Subcutaneous adipose tissue (tissue), 4 donors: ENCODE measurements around the gene DOK5. TPM values are rescaled to one million over a fixed set of nuclear protein-coding genes. Genes with fewer than 3 reads are reported as not detected.

ENCODE experiments used
- total RNA-seq, 4 donors: library from RNA; depleted of rRNA; stranded (reverse); fragments of >200 nt; gene quantifications; one replicate each; pipeline ENCODE4 v1.1.0, GENCODE V29; 2016
- TF ChIP-seq, protein P1 (sequence below): fragments of 450-650 bp; IDR thresholded peaks from one replicate; pipeline ENCODE4 v1.5.1; 2016; ENCODE audit warnings: low read depth, mild to moderate bottlenecking, control low read depth, antibody characterized with exemption, moderate library complexity

Gene DOK5
- total RNA-seq, 4 donors from 2014 or later = 0.82 to 2.6 (median 1.7) TPM

DNA sequence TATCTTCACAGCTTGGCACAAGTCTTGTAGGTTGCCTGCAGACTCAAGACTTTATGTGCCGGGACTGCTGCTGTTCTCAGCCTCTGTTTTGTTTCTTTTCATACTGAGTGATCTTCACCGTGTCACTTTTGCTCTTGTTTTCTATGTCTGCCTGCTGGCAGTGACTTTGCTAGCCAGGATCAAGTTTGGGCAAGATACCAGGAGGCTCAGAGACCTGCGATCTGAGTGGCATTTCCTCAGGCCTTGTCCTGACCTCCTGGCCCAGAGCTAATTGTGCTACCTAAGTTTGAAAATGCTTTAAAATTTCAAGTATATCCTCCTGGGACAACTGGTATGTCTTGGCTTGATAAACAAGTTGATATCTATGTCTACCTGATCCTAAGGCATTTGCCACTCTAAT lies 57.2 kb downstream of the DOK5 start:
- TF ChIP-seq, protein P1, sequence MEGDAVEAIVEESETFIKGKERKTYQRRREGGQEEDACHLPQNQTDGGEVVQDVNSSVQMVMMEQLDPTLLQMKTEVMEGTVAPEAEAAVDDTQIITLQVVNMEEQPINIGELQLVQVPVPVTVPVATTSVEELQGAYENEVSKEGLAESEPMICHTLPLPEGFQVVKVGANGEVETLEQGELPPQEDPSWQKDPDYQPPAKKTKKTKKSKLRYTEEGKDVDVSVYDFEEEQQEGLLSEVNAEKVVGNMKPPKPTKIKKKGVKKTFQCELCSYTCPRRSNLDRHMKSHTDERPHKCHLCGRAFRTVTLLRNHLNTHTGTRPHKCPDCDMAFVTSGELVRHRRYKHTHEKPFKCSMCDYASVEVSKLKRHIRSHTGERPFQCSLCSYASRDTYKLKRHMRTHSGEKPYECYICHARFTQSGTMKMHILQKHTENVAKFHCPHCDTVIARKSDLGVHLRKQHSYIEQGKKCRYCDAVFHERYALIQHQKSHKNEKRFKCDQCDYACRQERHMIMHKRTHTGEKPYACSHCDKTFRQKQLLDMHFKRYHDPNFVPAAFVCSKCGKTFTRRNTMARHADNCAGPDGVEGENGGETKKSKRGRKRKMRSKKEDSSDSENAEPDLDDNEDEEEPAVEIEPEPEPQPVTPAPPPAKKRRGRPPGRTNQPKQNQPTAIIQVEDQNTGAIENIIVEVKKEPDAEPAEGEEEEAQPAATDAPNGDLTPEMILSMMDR = no peak

DNA sequence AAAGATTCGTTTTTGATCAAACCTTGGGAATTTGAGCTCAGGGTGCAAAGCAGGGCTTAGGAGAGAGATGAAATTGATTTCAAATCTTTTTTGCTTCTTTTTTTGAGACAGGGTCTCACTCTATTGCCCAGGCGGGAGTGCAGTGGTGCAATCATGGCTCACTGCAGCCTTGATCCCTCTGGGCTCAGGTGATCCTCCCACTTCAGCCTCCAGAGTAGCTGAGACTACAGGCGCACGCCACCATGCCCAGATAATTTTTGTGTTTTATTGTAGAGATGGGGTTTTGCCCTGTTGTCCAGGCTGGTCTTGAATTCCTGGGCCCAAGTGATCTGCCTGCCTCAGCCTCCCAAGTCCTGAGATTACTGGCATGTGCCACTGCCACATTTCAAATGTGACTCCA lies 58.7 kb downstream of the DOK5 start:
- TF ChIP-seq, protein P1 = no peak

DNA sequence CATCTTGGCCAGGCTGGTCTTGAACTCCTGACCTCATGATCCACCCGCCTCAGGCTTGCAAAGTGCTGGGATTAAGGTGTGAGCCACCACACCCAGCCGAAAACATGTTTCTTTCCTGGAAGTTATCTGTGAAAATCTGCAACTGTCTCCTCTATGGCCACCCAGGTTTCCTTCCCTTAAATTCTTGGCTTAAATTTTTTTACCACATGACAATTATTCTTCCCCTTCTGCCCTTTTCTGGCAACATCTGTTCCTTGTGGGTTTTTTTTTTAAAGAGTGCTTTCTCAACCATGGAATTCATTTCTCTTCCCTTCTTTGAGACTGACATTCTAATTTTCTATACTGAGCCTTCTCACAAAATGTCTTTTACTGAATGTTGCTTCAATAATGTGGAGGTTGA lies 59.6 kb downstream of the DOK5 start:
- TF ChIP-seq, protein P1 = no peak

DNA sequence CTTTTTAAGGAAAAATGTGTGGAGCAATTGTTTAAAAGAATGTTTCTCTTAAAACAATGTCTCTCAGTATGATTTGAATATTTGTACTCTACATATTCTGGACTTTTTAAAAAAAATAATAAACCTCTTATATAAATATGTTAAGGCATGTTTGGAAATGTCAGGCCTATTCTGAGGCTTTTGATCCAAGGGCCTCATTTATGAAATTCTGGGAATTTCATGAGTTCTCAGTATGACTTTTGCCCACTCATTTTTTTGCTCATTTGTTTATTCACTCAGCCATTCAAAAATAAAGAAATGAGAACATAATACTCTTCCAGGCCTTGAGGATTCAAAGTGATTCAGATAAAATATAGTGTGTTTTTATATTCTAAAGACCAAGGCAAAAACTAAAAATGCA lies 60.4 kb downstream of the DOK5 start:
- TF ChIP-seq, protein P1 = no peak

DNA sequence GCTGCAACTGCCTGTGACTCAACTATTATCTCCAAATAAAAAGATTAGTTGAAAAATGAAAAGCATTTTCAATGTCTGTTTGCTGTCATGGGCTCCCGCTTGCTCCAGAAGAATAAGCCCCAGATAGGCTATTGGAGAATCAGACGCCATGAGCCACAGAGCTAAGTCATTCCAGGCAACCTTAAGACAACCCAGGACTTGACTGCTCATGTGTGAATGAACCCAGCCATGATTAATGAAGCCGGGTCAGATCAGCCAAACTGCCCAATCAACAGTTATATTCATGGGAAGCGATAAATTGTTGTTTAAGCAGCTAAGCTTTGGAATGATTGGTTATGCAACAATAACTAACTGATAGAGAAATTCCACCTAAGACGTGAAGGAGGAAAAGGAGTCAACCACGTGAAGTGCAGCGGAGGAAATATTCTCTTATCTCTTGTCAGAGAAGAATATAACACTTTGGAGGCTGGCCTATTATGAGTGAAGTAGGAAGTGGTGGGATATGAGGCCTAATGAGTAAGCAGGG lies 64.2 kb downstream of the DOK5 start:
- TF ChIP-seq, protein P1 = no peak

DNA sequence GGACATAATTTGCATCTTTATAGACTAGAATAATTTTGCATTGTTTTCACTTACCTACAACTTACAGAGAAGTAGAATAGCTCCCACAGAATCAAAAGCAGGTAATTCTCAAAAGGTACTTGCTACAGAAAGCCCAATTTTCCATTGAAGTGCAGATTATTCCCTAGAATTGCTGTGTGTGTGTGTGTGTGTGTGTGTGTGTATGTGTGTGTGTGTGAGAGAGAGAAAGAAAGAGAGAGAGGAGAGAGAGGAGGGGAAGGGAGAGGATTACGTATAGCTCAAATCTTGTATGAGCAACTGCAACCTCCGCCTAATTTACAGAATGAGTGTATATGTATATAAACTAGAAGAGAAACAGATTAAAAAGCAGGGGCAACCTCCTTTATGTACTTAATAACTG lies 68.0 kb downstream of the DOK5 start:
- TF ChIP-seq, protein P1 = no peak

DNA sequence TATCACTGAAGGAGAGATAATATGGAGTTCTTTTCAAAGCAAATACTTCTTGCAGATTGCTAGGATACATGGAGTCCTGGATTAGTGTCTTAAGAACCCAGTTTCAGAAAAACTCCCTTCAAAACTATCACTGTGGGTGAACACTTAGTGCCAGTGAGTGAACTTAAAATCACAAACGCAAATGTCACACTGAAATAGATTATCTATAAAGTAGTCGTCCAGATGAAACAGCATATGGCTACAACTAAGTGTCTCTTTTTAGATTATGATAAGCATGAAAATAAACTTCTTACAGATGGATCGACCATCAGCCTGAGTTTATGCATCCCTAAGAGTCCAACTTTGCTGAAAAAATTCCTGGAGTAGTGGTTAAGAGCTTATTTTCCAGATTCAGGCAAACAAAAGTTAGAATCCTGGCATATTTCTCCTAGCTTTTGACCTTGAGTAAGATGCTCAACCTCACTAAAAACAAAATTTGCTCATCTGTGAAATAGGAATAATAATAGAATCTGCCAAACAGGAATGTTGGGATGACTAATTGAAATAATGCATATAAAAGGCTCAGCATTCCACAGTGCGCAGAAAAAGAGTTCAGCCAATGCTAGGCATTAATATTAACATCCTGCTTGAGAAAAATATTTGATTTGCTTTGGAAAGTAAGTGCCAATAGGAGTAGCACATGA lies 70.4 kb downstream of the DOK5 start:
- TF ChIP-seq, protein P1 = no peak
